Stomach (tissue), 4 donors: ENCODE measurements around the gene NR6A1.

ENCODE experiments used
- CTCF ChIP-seq, 7 experiments: fragments of 450-650 bp in 4 of 7; fragments of 200-600 bp in 3 of 7; sonication (generic) in 3 of 7; IDR thresholded peaks; one replicate each; pipeline ENCODE4 v1.5.1; 2016 to 2019; ENCODE audit warnings: antibody characterized with exemption in 7 of 7, control low read depth in 2 of 7, mild to moderate bottlenecking in 1 of 7
- POLR2A ChIP-seq, 4 donors: fragments of 450-650 bp; IDR thresholded peaks; one replicate each; pipeline ENCODE4 v1.6.1; 2016; ENCODE audit warnings: antibody characterized with exemption in 4 of 4, control low read depth in 2 of 4, mild to moderate bottlenecking in 1 of 4, moderate library complexity in 1 of 4
- POLR2AphosphoS5 ChIP-seq, 3 donors: sonication (generic); formaldehyde crosslinking; IDR thresholded peaks; one replicate each; pipeline ENCODE4 v1.6.1; 2016; ENCODE audit warnings: antibody characterized with exemption in 3 of 3

- TF ChIP-seq CTCF (IDR thresholded peaks at IDR 0.05) (no peak), POLR2AphosphoS5 (IDR thresholded peaks at IDR 0.05) (no peak), POLR2A (IDR thresholded peaks at IDR 0.05) (no peak)
Observed at GRCh38 chr9:124778575-124779367, 7.7 kb upstream of the NR6A1 start.
